PC-3 (cell line): Measurements from ENCODE around the gene PGF. TPM values are rescaled to one million over a fixed set of nuclear protein-coding genes. Genes with fewer than 3 reads are reported as not detected.

Experiments used
- ATAC-seq: fragments of 200-7000 bp; cut with Tn5 transposase; 2 replicates; pipeline ENCODE4 v1.9.1; 2020; ENCODE audit warnings: mild to moderate bottlenecking, moderate library complexity
- BruUV-seq: library from RNA; stranded (reverse); fragments of 400-500 nt; replicated peaks from 2 replicates; lab custom pipeline; 2021; lab: Mats Ljungman, UMichigan
- CTCF ChIA-PET: fragments of 300-600 bp; sonication (Branson Sonifier 250); formaldehyde crosslinking; loops from one replicate; lab custom pipeline; 2022; ENCODE audit warnings: antibody characterized with exemption; lab: Charles Lee
- POLR2A ChIA-PET: fragments of 300-600 bp; sonication (Branson Sonifier 250); formaldehyde crosslinking; loops from one replicate; lab custom pipeline; 2022; ENCODE audit warnings: antibody characterized with exemption; ENCODE audit not compliant: unreplicated experiment; lab: Charles Lee
- DNase-seq: peaks from one replicate; pipeline ENCODE4 v3.0.0-alpha.2; 2015
- H2AFZ ChIP-seq: fragments of 300-600 bp; sonication (generic); 2 replicates; pipeline ENCODE4 v1.6.0; 2016; ENCODE audit warnings: antibody characterized with exemption, low read length
- H3F3A ChIP-seq: fragments of 300-600 bp; sonication (generic); one replicate; pipeline ENCODE4 v1.6.0; 2017; ENCODE audit warnings: antibody characterized with exemption, low read length, control low read depth, mild to moderate bottlenecking; ENCODE audit not compliant: unreplicated experiment
- H3K27ac ChIP-seq: fragments of 300-600 bp; sonication (generic); 2 replicates; pipeline ENCODE4 v1.5.1; 2016; ENCODE audit warnings: mild to moderate bottlenecking, low read length
- H3K27me3 ChIP-seq: fragments of 300-600 bp; sonication (generic); 2 replicates; pipeline ENCODE4 v1.6.1; 2016; ENCODE audit warnings: low read length, mixed read lengths
- H3K36me3 ChIP-seq: fragments of 300-600 bp; sonication (generic); 2 replicates; pipeline ENCODE4 v1.6.1; 2016; ENCODE audit warnings: low read depth, mixed run types, low read length, mixed read lengths
- H3K4me1 ChIP-seq: fragments of 300-600 bp; sonication (generic); 2 replicates; pipeline ENCODE4 v1.5.1; 2016; ENCODE audit warnings: low read length; ENCODE audit not compliant: insufficient read depth
- H3K4me2 ChIP-seq: fragments of 300-600 bp; sonication (generic); 2 replicates; pipeline ENCODE4 v1.6.0; 2016; ENCODE audit warnings: low read length
- H3K4me3 ChIP-seq: fragments of 300-600 bp; sonication (generic); 2 replicates; pipeline ENCODE4 v1.5.1; 2016; ENCODE audit warnings: mild to moderate bottlenecking, low read length, mixed read lengths
- H3K79me2 ChIP-seq: fragments of 300-600 bp; sonication (generic); 2 replicates; pipeline ENCODE4 v1.6.1; 2017; ENCODE audit warnings: low read length, mixed read lengths
- H3K9ac ChIP-seq: fragments of 300-600 bp; sonication (generic); 2 replicates; pipeline ENCODE4 v1.6.0; 2016; ENCODE audit warnings: mild to moderate bottlenecking, low read length
- H3K9me2 ChIP-seq: fragments of 300-600 bp; sonication (generic); replicated peaks from 2 replicates; pipeline ENCODE4 v1.6.1; 2016; ENCODE audit warnings: mixed run types, low read length, mixed read lengths
- H3K9me3 ChIP-seq: fragments of 300-600 bp; sonication (generic); 2 replicates; pipeline ENCODE4 v1.6.1; 2016; ENCODE audit warnings: low read length, mixed read lengths
- H4K20me1 ChIP-seq: fragments of 300-600 bp; sonication (generic); 2 replicates; pipeline ENCODE4 v1.6.1; 2016; ENCODE audit warnings: low read length, mixed read lengths
- CTCF ChIP-seq: fragments of 300-600 bp; sonication (generic); conservative IDR thresholded peaks from 2 replicates; pipeline ENCODE4 v1.5.1; 2017; ENCODE audit warnings: antibody characterized with exemption, low read depth, mild to moderate bottlenecking, low read length
- EZH2 ChIP-seq: fragments of 300-600 bp; sonication (generic); IDR thresholded peaks from one replicate; pipeline ENCODE4 v1.6.1; 2017; ENCODE audit warnings: antibody characterized with exemption, mild to moderate bottlenecking, low read length; ENCODE audit not compliant: unreplicated experiment
- EZH2phosphoT487 ChIP-seq: fragments of 300-600 bp; sonication (generic); IDR thresholded peaks from 2 replicates; pipeline ENCODE4 v1.6.1; 2018; ENCODE audit warnings: mild to moderate bottlenecking, antibody characterized with exemption, low read length, borderline replicate concordance
- intact Hi-C: fragments of 100-400 bp; cut with micrococcal nuclease; formaldehyde crosslinking; loops from 2 replicates; pipeline ENCODE4 v1.9.0; 2023
- total RNA-seq: library from RNA; depleted of rRNA; stranded (reverse); fragments of >200 nt; gene quantifications from 2 replicates; pipeline ENCODE4 v1.2.3, GENCODE V29; 2014

Gene PGF
- total RNA-seq, 1 experiment from 2014 or later = 0.26 TPM

GRCh38 chr14:74909501-74909900 lies 45.9 kb downstream of the PGF start:
- ChIA-PET CTCF (no interaction called here), POLR2A (no interaction called here)
- no TSS peak for BruUV-seq
- intact Hi-C loops = no loop called here
- no peak overlapping the region for H3K9ac ChIP-seq
- H3K36me3 ChIP-seq = 0 out of 2 replicates have a peak, but pooled peaks cover 3% of the 10 kb centered on the region
- no peaks in the 10 kb centered on the region for H3F3A ChIP-seq
- no peaks in the 10 kb centered on the region for H3K9me2 ChIP-seq
- no peaks in the 10 kb centered on the region for H3K9me3 ChIP-seq
- H3K4me2 ChIP-seq = no peak overlapping the region
- H3K27ac ChIP-seq = no peak overlapping the region
- no peaks in the 10 kb centered on the region for H4K20me1 ChIP-seq
- no peak overlapping the region for H2AFZ ChIP-seq
- H3K4me1 ChIP-seq = no peaks in the 10 kb centered on the region
- no peak for TF ChIP-seq EZH2phosphoT487
- TF ChIP-seq EZH2 = no peak
- TF ChIP-seq CTCF = no peak
- H3K27me3 ChIP-seq = no peaks in the 10 kb centered on the region
- DNase-seq (no peak), ATAC-seq (no peak)
- no peak overlapping the region for H3K4me3 ChIP-seq
- no peaks in the 10 kb centered on the region for H3K79me2 ChIP-seq

GRCh38 chr14:74908861-74909341 lies 46.5 kb downstream of the PGF start:
- no peak for ATAC-seq

More at GRCh38 chr14:74908861-74909341, 46.5 kb downstream of the PGF start:
- no peak for TF ChIP-seq EZH2phosphoT487
- TF ChIP-seq EZH2 = no peak
- TF ChIP-seq CTCF = no peak
- Histone ChIP-seq H3K4me1 (no peaks in the 10 kb centered on the region), H3K79me2 (no peaks in the 10 kb centered on the region), H3K4me3 (no peak overlapping the region), H3K27ac (no peak overlapping the region), H3K9me3 (no peaks in the 10 kb centered on the region), H2AFZ (no peak overlapping the region), H3K9me2 (no peaks in the 10 kb centered on the region), H3K36me3 (0 out of 2 replicates have a peak, but pooled peaks cover 4% of the 10 kb centered on the region), H3K9ac (no peak overlapping the region), H3K4me2 (no peak overlapping the region), H3F3A (no peaks in the 10 kb centered on the region), H3K27me3 (no peaks in the 10 kb centered on the region), H4K20me1 (no peaks in the 10 kb centered on the region)
- no TSS peak for BruUV-seq
- intact Hi-C loops = no loop called here
- no peak for DNase-seq
- ChIA-PET POLR2A (no interaction called here), CTCF (no interaction called here)
